ENCODE data around the gene FANCD2.

DNA sequence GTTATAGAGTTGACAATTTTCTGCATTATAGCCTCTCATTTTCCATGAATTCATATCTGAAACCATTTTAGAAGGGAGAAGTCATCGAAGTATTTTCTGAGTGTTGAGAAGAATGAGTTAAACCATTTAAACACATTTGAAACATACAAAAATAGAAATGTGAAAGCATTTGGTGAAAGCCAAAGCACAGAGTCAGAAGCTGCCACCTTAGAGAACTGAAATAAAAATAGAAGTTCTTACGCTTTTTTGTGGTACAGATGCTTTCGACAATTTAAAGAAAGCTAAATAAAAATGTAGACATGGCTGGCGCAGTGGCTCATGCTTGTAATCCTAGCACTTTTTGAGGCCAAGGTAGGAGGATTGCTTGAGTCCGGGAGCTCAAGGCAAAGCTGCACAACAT is 72.8 kb downstream of the FANCD2 start:
- TF ChIP-seq CTCF (IDR thresholded peaks at IDR 0.05; ENCODE audit: low read depth, low read length, missing input control) (no peak), GABPA (IDR thresholded peaks at IDR 0.05 in 1 of 2, conservative IDR thresholded peaks at IDR 0.05 in 1 of 2) (no peak), REST (IDR thresholded peaks at IDR 0.05) (no peak), TAF1 (conservative IDR thresholded peaks at IDR 0.05) (no peak), RXRA (IDR thresholded peaks at IDR 0.05) (no peak)
- TF ChIP-seq, protein P1, sequence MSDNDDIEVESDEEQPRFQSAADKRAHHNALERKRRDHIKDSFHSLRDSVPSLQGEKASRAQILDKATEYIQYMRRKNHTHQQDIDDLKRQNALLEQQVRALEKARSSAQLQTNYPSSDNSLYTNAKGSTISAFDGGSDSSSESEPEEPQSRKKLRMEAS (IDR thresholded peaks at IDR 0.05) = no peak
- TF ChIP-seq, protein P2, sequence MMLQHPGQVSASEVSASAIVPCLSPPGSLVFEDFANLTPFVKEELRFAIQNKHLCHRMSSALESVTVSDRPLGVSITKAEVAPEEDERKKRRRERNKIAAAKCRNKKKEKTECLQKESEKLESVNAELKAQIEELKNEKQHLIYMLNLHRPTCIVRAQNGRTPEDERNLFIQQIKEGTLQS (IDR thresholded peaks at IDR 0.05) = no peak
